ENCODE measurements around the gene XCL1.
A peak's percentile ranks its signal among the peaks of the same experiment; 100 is the strongest.
"Not testable (repeated sequence)": the region's sequence is repeated elsewhere in the genome, so short reads cannot be mapped to it uniquely, and the experiment has no call there.

XCL1 gene

GRCh38 chr1:168576245-168576688 lies at the start of gene XCL1:
XCL1 (plus strand) TSS chr1:168576605; CDS start chr1:168576638, 33 bp downstream.
- not testable (repeated sequence) for DNase-seq (ENCODE audit: low spot score)

- DNase-seq (ENCODE audit: low spot score): no peak
Measured at GRCh38 chr1:168529518-168529917, 46.9 kb upstream of the XCL1 start.

- peak; percentile 60 for DNase-seq (ENCODE audit: low spot score)
Measured at GRCh38 chr1:168531615-168532345, 44.6 kb upstream of the XCL1 start.

GRCh38 chr1:168535536-168535935 lies 40.9 kb upstream of the XCL1 start:
- peak; percentile 58 for DNase-seq (ENCODE audit: low spot score)

GRCh38 chr1:168540798-168541197 lies 35.6 kb upstream of the XCL1 start:
- DNase-seq (ENCODE audit: low spot score): not testable (repeated sequence)

- not testable (repeated sequence) for DNase-seq (ENCODE audit: low spot score)
Measured at GRCh38 chr1:168542978-168543377, 33.4 kb upstream of the XCL1 start.

- DNase-seq (ENCODE audit: low spot score): not testable (repeated sequence)
Measured at GRCh38 chr1:168543840-168544498, 32.4 kb upstream of the XCL1 start, which contains the start of gene XCL2. XCL2 (minus strand) TSS chr1:168543997; CDS start chr1:168543964, 33 bp downstream.

- not testable (repeated sequence) for DNase-seq (ENCODE audit: low spot score)
Measured at GRCh38 chr1:168545678-168546552, 30.5 kb upstream of the XCL1 start.

GRCh38 chr1:168546553-168546895 lies 29.9 kb upstream of the XCL1 start:
- not testable (repeated sequence) for DNase-seq (ENCODE audit: low spot score)

GRCh38 chr1:168550971-168551370 lies 25.4 kb upstream of the XCL1 start:
- DNase-seq (ENCODE audit: low spot score): no peak

- no peak for DNase-seq (ENCODE audit: low spot score)
Measured at GRCh38 chr1:168551688-168552087, 24.7 kb upstream of the XCL1 start.

GRCh38 chr1:168552961-168553360 lies 23.4 kb upstream of the XCL1 start:
- no peak for DNase-seq (ENCODE audit: low spot score)

- DNase-seq (ENCODE audit: low spot score): no peak
Measured at GRCh38 chr1:168553680-168554553, 22.5 kb upstream of the XCL1 start.

GRCh38 chr1:168554603-168555483 lies 21.6 kb upstream of the XCL1 start:
- no peak for DNase-seq (ENCODE audit: low spot score)

GRCh38 chr1:168555508-168556046 lies 20.8 kb upstream of the XCL1 start:
- no peak for DNase-seq (ENCODE audit: low spot score)

GRCh38 chr1:168556647-168557046 lies 19.8 kb upstream of the XCL1 start:
- no peak for DNase-seq (ENCODE audit: low spot score)

- DNase-seq (ENCODE audit: low spot score): no peak
Measured at GRCh38 chr1:168560370-168560769, 16.0 kb upstream of the XCL1 start.

- no peak for DNase-seq (ENCODE audit: low spot score)
Measured at GRCh38 chr1:168561989-168562388, 14.4 kb upstream of the XCL1 start.

- no peak for DNase-seq (ENCODE audit: low spot score)
Measured at GRCh38 chr1:168565825-168566224, 10.6 kb upstream of the XCL1 start.

- DNase-seq (ENCODE audit: low spot score): no peak
Measured at GRCh38 chr1:168567007-168567406, 9.4 kb upstream of the XCL1 start.

All from CD4-positive, alpha-beta T cell treated with Interleukin-6 at 100 ng/mL for 8 hours (primary cell).